Psoas muscle (tissue), 8 donors: Measurements from ENCODE around the gene RNF167. TPM values are rescaled to one million over a fixed set of nuclear protein-coding genes. Genes with fewer than 3 reads are reported as not detected.

Experiments used
- ATAC-seq, 4 donors: fragments of 200-7000 bp; cut with Tn5 transposase; one replicate each; pipeline ENCODE4 v1.9.1; 2020; ENCODE audit warnings: moderate library complexity in 3 of 4, mild to moderate bottlenecking in 2 of 4
- DNase-seq, 2 donors: peaks; one replicate each; pipeline ENCODE4 v3.0.0-alpha.2; 2020
- H3K27ac ChIP-seq: fragments of 200-600 bp; one replicate; pipeline ENCODE4 v1.8.0; 2022
- H3K27me3 ChIP-seq, 3 donors: fragments of 200-600 bp in 1 of 3; one replicate each; pipeline versions ENCODE4 v1.6.1 to v1.8.0; 2013 to 2022; ENCODE audit warnings: low read length in 2 of 3, mild to moderate bottlenecking in 2 of 3, moderate library complexity in 1 of 3; ENCODE audit not compliant: insufficient read depth in 3 of 3
- H3K36me3 ChIP-seq, 2 donors: fragments of 200-600 bp in 1 of 2; one replicate each; pipeline versions ENCODE4 v1.6.1 to v1.8.0; 2013 to 2022; ENCODE audit warnings: low read depth in 1 of 2, mild to moderate bottlenecking in 1 of 2, moderate library complexity in 1 of 2; ENCODE audit not compliant: insufficient read depth in 1 of 2
- H3K4me1 ChIP-seq: fragments of 200-600 bp; one replicate; pipeline ENCODE4 v1.8.0; 2022
- H3K4me3 ChIP-seq: fragments of 200-600 bp; one replicate; pipeline ENCODE4 v1.8.0; 2022; ENCODE audit warnings: mild to moderate bottlenecking
- H3K9me3 ChIP-seq: fragments of 200-600 bp; one replicate; pipeline ENCODE4 v1.8.0; 2022
- WGBS, 3 donors: extraction: QIAGEN DNeasy Blood & Tissue Kit; methylation state at CpG; one replicate each; pipeline versions ENCODE4 v1.1.6 to v1.1.7; 2013; 5-methylcytosine and 5-hydroxymethylcytosine counted together
- intact Hi-C, 2 donors: fragments of 100-400 bp; cut with DNase I; formaldehyde crosslinking; loops; one replicate each; pipeline versions ENCODE4 v1.11.0 to v1.14.2; 2022
- long read RNA-seq, 2 donors: library from polyadenylated mRNA; unstranded; transcript quantifications; one replicate each; pipeline ENCODE4 v2.0.0, GENCODE V29; 2021
- polyA plus RNA-seq, 3 donors: library from polyadenylated mRNA; stranded (reverse); fragments of 200-250 nt; gene quantifications; one replicate each; pipeline ENCODE4 v1.2.3, GENCODE V29; 2013
- total RNA-seq, 4 donors: library from RNA; stranded (reverse); fragmentation: NEBNext Ultra II Directional in 2 of 4; extraction: Animal tissue kit (Norgen Biotek cat#: 25700) in 2 of 4; gene quantifications; one replicate each; pipeline versions ENCODE4 v1.2.1 to v1.2.4, GENCODE V29; 2021 to 2023
- TF ChIP-seq, protein P1 (sequence below): fragments of 200-600 bp; IDR thresholded peaks from one replicate; pipeline ENCODE4 v1.8.0; 2022; ENCODE audit warnings: antibody characterized with exemption
- donor health status: healthy with polysubstance abuse.
- donor health status: DM: no; HTN: no; CAD: no; lungs with moderate emphysema.
- donor health status: Bipolar disorder and iron deficiency.
- donor health status: healthy.
- donor health status: DM: yes; HTN: yes; CAD: no.
- donor health status: DM: no; HTN: no; CAD: no.
- donor health status: DM: no; HTN: no; CAD: no.
- donor health status: DM: yes; HTN: yes; CAD: no.

Gene RNF167
- total RNA-seq (10 to 100 TPM; 85.1 to 96.3 (median 87.3) TPM), polyA plus RNA-seq (100 to 1,000 TPM in 1 of 3 donors, 10 to 100 TPM in 2; 85.7 to 151 (median 100.0) TPM)
- long read RNA-seq, donor 1, transcript RNF167-211 (9 exons, 1,757 nt) = major isoform, 5 of 21 reads
- long read RNA-seq, donor 1, partial matches to known transcripts = 2 of 21 reads
- long read RNA-seq, donor 1, other reads (novel, unspliced or antisense) = 9 of 21 reads
- long read RNA-seq, donor 2, transcript RNF167-211 (9 exons, 1,757 nt) = major isoform, 17 of 36 reads
- long read RNA-seq, donor 2, partial matches to known transcripts = 2 of 36 reads
- long read RNA-seq, donor 2, other reads (novel, unspliced or antisense) = 14 of 36 reads

DNA sequence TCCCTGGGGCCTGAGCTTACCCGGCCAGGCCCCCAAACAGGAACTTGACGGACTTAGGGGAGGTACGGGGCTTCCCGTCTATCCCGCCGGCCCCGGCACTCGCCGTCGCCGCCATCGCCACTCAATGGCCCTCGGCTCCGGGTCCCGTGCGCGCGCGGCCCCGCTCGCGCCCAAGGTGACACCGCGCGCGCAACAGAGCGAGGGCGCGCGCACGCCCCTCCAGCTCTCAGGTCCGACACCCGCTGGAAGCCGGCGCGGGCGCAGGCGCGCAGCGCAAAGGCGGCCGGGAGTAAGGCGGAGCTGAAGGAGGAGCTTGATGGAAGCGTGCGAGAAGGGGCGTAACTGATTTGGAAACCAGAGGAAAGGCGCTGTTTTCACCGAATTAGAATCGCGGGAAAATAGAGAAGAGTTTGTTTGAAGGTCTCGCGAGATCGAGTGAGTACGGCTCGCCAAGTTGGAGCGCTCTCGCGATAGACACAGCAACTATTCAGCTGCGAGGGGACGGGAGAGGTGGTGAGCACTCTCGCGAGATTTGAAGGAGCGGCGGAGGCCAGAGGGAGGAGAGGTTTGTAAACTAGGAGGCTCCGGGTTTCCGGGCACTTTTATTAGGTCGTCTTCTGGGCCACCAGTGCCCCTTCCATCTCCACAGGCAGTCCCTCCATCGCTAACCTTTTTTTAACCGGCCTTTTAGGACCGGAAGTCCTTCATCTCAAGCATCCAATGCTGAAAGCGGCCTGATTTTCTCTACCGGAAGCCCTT lies at the start of gene RNF167, which contains the start of gene SLC25A11:
TSS of gene RNF167 (plus strand) at position 473 of the 759 bp plus-strand sequence. CDS start 642 bp downstream, outside the sequence.
TSS of gene SLC25A11 (minus strand) at position 251 of the 759 bp plus-strand sequence. CDS start at position 115, 136 bp downstream.
- H3K4me3 ChIP-seq = peak within 1 kb of the TSS; percentile 80
- 0% methylated on average over 67 to 72 of the region's 72 CpGs for WGBS, 3 donors
- H3K36me3 ChIP-seq = peaks cover 0 to 61% of the 10 kb centered on the region in 2 donors
- intact Hi-C loops = loop anchor here (5.0 kb wide), 5 partner anchors 33 to 137 kb away; partner anchors contain the start of genes CAMTA2 (in 1 of the 2), INCA1 (in 1 of the 2), KIF1C (in 1 of the 2) and ZFP3 (in 1 of the 2)
- peak within 1 kb of the TSS; percentile 95 for H3K27ac ChIP-seq
- DNase-seq (peak; percentile 95 to 97), ATAC-seq (peak; percentile 90 to 92 (median 91))
- TF ChIP-seq, protein P1, sequence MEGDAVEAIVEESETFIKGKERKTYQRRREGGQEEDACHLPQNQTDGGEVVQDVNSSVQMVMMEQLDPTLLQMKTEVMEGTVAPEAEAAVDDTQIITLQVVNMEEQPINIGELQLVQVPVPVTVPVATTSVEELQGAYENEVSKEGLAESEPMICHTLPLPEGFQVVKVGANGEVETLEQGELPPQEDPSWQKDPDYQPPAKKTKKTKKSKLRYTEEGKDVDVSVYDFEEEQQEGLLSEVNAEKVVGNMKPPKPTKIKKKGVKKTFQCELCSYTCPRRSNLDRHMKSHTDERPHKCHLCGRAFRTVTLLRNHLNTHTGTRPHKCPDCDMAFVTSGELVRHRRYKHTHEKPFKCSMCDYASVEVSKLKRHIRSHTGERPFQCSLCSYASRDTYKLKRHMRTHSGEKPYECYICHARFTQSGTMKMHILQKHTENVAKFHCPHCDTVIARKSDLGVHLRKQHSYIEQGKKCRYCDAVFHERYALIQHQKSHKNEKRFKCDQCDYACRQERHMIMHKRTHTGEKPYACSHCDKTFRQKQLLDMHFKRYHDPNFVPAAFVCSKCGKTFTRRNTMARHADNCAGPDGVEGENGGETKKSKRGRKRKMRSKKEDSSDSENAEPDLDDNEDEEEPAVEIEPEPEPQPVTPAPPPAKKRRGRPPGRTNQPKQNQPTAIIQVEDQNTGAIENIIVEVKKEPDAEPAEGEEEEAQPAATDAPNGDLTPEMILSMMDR = no peak
- H3K27me3 ChIP-seq = no peaks in the 10 kb centered on the region
- no peaks in the 10 kb centered on the region for H3K9me3 ChIP-seq
- H3K4me1 ChIP-seq = peaks cover 45% of the 10 kb centered on the region

DNA sequence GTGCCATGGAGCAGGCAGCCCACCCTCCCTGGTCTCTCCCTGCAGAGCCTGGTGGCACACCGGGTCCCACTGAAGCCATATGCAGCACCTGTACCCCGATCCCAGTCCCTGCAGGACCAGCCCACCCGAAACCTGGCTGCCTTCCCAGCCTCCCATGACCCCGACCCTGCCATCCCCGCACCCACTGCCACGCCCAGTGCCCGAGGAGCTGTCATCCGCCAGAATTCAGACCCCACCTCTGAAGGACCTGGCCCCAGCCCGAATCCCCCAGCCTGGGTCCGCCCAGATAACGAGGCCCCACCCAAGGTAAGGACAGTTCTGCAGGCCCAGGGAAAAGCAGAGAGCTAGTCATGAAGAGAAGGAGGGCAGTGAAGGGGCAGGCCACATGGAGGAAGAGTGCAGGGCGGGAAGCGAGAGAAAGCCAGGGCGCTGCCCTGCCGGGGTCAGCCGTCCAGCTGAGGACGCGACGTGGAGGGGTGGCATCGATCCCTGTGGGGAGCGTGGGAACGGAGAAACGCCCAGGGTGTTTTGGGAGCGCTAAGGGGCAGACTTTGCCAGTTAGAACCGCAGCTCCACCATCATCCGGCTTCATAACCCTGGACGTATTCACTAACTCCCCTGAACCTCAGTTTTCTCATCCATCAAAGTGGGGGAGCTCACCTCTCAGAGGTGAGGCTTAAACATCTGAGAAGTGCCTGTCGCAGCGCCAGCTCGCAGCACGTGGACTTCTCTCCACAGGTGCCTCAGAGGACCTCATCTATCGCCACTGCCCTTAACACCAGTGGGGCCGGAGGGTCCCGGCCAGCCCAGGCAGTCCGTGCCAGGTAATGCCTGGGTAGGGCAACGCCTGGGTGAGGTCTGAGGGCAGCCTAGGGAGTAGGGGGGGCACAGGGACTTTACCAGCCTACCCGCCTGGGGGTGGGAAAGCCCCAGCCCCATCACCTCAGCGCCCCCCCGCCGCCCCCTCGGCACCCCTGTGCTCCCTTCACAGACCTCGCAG lies 48.4 kb upstream of the RNF167 start:
- 89 to 95% (median 90%) methylated on average over 40 to 42 of the region's 42 CpGs for WGBS, 3 donors
- Histone ChIP-seq H3K4me1 (no peaks in the 10 kb centered on the region), H3K9me3 (no peaks in the 10 kb centered on the region), H3K36me3 (peaks cover 1 to 100% of the 10 kb centered on the region in 2 donors), H3K4me3 (no peak overlapping the region), H3K27ac (no peak overlapping the region), H3K27me3 (no peaks in the 10 kb centered on the region)
- TF ChIP-seq, protein P1 = no peak
- peak in 1 of 2 donors; percentile 47 for DNase-seq
- ATAC-seq = no peak
- intact Hi-C loops = no loop called here

DNA sequence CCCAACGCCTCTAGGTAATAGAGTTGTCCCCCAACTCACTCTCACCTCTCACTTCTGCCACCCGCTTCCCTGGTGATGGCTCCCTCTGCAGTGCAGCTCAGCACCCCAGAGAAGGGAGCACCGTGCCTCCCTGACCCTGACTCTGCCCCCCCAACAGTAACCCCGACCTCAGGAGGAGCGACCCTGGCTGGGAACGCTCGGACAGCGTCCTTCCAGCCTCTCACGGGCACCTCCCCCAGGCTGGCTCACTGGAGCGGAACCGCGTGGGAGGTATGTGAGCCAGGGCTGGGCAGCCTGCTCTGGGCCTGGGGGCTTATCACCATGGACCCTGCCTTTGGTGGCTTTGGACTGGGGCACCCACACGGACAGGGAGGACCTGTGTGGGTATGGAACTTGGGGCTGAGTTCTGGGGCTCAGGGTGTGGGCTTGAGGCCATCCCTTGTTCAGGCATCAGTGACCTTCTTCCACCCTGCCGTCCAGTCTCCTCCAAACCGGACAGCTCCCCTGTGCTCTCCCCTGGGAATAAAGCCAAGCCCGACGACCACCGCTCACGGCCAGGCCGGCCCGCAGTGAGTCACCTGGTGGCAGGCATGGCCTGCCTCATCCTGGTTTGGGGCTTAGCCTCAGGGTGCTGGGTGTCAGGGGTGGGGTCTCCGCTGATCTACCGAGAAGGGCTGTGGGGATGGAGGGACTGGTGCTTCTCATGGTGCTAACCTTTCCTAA lies 47.4 kb upstream of the RNF167 start:
- DNase-seq = peak in 1 of 2 donors; percentile 50
- Histone ChIP-seq H3K4me3 (no peak overlapping the region), H3K9me3 (no peaks in the 10 kb centered on the region), H3K4me1 (no peaks in the 10 kb centered on the region), H3K27me3 (no peaks in the 10 kb centered on the region), H3K36me3 (peaks cover 0 to 97% of the 10 kb centered on the region in 2 donors), H3K27ac (no peak overlapping the region)
- no peak for ATAC-seq
- TF ChIP-seq, protein P1 = no peak
- intact Hi-C loops = no loop called here
- WGBS, 3 donors = 82 to 87% (median 84%) methylated on average over 22 to 23 of the region's 23 CpGs

DNA sequence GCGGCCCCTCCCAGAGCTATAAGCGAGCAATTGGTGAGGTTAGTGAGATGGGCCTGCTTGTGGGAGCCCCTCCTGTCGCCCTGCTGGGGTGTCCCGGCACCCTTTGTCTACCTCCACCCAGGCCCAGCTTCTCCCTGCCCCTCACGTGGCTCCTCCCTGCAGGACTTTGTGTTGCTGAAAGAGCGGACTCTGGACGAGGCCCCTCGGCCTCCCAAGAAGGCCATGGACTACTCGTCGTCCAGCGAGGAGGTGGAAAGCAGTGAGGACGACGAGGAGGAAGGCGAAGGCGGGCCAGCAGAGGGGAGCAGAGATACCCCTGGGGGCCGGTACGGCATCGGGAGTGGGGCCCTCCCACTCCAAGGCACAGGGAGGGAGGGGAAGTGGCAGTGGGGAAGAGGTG lies 46.8 kb upstream of the RNF167 start:
- Histone ChIP-seq H3K9me3 (no peaks in the 10 kb centered on the region), H3K36me3 (peaks cover 0 to 91% of the 10 kb centered on the region in 2 donors), H3K4me1 (no peaks in the 10 kb centered on the region), H3K27me3 (no peaks in the 10 kb centered on the region), H3K27ac (no peak overlapping the region), H3K4me3 (no peak overlapping the region)
- TF ChIP-seq, protein P1 = no peak
- intact Hi-C loops = no loop called here
- DNase-seq (peak in 1 of 2 donors; percentile 48), ATAC-seq (no peak)
- 85 to 91% (median 90%) methylated on average over 13 to 18 of the region's 18 CpGs for WGBS, 3 donors
